ENCODE results near the gene PRKCE. TPM values are rescaled to one million over a fixed set of nuclear protein-coding genes. Genes with fewer than 3 reads are reported as not detected.
"Not testable (repeated sequence)": the region's sequence is repeated elsewhere in the genome, so short reads cannot be mapped to it uniquely, and the experiment has no call there.

The PRKCE gene
- total and polyA plus RNA-seq, 2 experiments from 2014 or later = 9.6 to 11.9 TPM

DNA sequence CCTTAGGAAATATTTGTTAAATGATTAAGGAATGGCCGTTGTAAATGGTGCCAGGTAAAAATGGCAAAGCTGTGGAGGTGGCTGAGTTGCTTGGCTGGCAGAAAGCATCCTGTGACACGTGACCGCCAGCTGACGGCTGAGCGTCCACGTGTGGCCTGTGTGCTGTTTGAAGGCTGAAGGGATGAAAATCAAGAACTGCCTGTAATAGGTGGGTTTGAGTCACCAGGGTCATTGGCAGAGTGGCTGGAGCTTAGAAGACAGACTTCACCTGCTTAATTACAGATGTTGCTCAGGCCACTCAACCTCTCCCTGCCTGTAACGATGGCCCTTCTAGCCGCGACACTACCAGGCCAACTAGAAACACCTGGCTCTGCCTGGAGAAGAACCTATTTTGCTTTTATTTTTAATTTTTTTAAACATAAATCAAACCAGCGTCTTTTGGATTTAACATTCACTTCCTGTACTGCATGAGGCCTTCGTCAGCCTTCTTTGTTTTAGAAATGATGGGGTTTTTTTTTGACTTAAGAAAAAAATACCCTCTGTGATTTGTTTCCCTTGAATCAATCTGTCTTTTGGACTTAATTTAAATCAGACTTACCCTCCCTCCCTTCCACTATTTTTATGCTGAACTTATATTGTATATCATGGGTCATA lies 206.5 kb downstream of the PRKCE start:
- Histone ChIP-seq H3K9me2 (replicated peaks; ENCODE audit: insufficient read depth) (no peaks in the 10 kb centered on the region), H3K27ac (no peak overlapping the region), H3K27me3 (no peaks in the 10 kb centered on the region), H3K4me2 (no peak overlapping the region), H3K4me3 (no peak overlapping the region), H4K20me1 (ENCODE audit: insufficient read depth, poor library complexity, severe bottlenecking) (no peaks in the 10 kb centered on the region), H3K9me3 (ENCODE audit: low read depth) (no peaks in the 10 kb centered on the region), H3K79me2 (no peaks in the 10 kb centered on the region), H3K36me3 (replicated peaks; ENCODE audit: insufficient read depth, low read depth) (no peaks in the 10 kb centered on the region), H3K4me1 (ENCODE audit: insufficient read depth) (peaks cover 13% of the 10 kb centered on the region), H2AFZ (no peak overlapping the region)
- DNase-seq (ENCODE audit: low spot score) = no peak
- 78% methylated on average over 11 of the region's 11 CpGs for WGBS (ENCODE audit: low lambda C conversion rate, missing lambda C conversion rate)
- no peak for TF ChIP-seq EZH2phosphoT487 (IDR thresholded peaks at IDR 0.05; ENCODE audit: low read depth, severe bottlenecking, unreplicated experiment)
- TF ChIP-seq EZH2 (IDR thresholded peaks at IDR 0.05; ENCODE audit: borderline replicate concordance) = no peak
- TF ChIP-seq, protein P1, sequence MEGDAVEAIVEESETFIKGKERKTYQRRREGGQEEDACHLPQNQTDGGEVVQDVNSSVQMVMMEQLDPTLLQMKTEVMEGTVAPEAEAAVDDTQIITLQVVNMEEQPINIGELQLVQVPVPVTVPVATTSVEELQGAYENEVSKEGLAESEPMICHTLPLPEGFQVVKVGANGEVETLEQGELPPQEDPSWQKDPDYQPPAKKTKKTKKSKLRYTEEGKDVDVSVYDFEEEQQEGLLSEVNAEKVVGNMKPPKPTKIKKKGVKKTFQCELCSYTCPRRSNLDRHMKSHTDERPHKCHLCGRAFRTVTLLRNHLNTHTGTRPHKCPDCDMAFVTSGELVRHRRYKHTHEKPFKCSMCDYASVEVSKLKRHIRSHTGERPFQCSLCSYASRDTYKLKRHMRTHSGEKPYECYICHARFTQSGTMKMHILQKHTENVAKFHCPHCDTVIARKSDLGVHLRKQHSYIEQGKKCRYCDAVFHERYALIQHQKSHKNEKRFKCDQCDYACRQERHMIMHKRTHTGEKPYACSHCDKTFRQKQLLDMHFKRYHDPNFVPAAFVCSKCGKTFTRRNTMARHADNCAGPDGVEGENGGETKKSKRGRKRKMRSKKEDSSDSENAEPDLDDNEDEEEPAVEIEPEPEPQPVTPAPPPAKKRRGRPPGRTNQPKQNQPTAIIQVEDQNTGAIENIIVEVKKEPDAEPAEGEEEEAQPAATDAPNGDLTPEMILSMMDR (IDR thresholded peaks at IDR 0.05; ENCODE audit: poor library complexity) = no peak

GRCh38 chr2:45858872-45859271 lies 207.4 kb downstream of the PRKCE start:
- not testable (repeated sequence) for H3K9me3 ChIP-seq (ENCODE audit: low read depth); H3K36me3 ChIP-seq (replicated peaks; ENCODE audit: insufficient read depth, low read depth); H4K20me1 ChIP-seq (ENCODE audit: insufficient read depth, poor library complexity, severe bottlenecking); H3K27me3 ChIP-seq; H3K27ac ChIP-seq; H3K9me2 ChIP-seq (replicated peaks; ENCODE audit: insufficient read depth); H3K4me2 ChIP-seq; H2AFZ ChIP-seq; H3K79me2 ChIP-seq; DNase-seq (ENCODE audit: low spot score); H3K4me3 ChIP-seq
- peaks cover 13% of the 10 kb centered on the region for H3K4me1 ChIP-seq (ENCODE audit: insufficient read depth)
- WGBS (ENCODE audit: low lambda C conversion rate, missing lambda C conversion rate) = 93% methylated on average over 5 of the region's 5 CpGs

DNA sequence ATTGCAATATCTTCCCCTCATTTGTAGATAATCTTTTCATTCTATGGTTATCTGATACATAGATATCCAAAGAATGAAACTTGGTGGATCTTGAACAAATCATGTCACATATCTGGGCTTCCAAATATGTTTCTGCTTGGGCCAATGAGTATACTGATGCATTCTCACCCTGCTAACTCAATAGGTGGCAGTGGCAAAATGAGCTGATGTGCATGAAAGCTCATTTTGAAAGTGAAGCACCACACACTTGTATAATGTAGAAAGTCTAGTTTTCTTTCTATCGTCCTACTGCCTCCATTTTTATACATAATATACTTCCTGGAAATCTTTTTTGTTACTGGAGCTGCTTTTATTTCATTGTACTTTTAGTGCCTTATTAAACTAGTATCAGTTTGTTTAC lies 208.2 kb downstream of the PRKCE start:
- no peak overlapping the region for H2AFZ ChIP-seq
- 84% methylated on average over 1 of the region's 1 CpG for WGBS (ENCODE audit: low lambda C conversion rate, missing lambda C conversion rate)
- TF ChIP-seq EZH2phosphoT487 (IDR thresholded peaks at IDR 0.05; ENCODE audit: low read depth, severe bottlenecking, unreplicated experiment) (no peak), EZH2 (IDR thresholded peaks at IDR 0.05; ENCODE audit: borderline replicate concordance) (no peak)
- TF ChIP-seq, protein P1 (IDR thresholded peaks at IDR 0.05; ENCODE audit: poor library complexity) = no peak
- peaks cover 13% of the 10 kb centered on the region for H3K4me1 ChIP-seq (ENCODE audit: insufficient read depth)
- H4K20me1 ChIP-seq (ENCODE audit: insufficient read depth, poor library complexity, severe bottlenecking) = no peaks in the 10 kb centered on the region
- no peaks in the 10 kb centered on the region for H3K79me2 ChIP-seq
- no peaks in the 10 kb centered on the region for H3K9me2 ChIP-seq (replicated peaks; ENCODE audit: insufficient read depth)
- peak overlapping the region; percentile 15 for H3K27ac ChIP-seq
- peak overlapping the region; percentile 64 for H3K4me2 ChIP-seq
- no peaks in the 10 kb centered on the region for H3K9me3 ChIP-seq (ENCODE audit: low read depth)
- no peaks in the 10 kb centered on the region for H3K36me3 ChIP-seq (replicated peaks; ENCODE audit: insufficient read depth, low read depth)
- no peak overlapping the region for H3K4me3 ChIP-seq
- no peaks in the 10 kb centered on the region for H3K27me3 ChIP-seq
- DNase-seq (ENCODE audit: low spot score) = no peak

DNA sequence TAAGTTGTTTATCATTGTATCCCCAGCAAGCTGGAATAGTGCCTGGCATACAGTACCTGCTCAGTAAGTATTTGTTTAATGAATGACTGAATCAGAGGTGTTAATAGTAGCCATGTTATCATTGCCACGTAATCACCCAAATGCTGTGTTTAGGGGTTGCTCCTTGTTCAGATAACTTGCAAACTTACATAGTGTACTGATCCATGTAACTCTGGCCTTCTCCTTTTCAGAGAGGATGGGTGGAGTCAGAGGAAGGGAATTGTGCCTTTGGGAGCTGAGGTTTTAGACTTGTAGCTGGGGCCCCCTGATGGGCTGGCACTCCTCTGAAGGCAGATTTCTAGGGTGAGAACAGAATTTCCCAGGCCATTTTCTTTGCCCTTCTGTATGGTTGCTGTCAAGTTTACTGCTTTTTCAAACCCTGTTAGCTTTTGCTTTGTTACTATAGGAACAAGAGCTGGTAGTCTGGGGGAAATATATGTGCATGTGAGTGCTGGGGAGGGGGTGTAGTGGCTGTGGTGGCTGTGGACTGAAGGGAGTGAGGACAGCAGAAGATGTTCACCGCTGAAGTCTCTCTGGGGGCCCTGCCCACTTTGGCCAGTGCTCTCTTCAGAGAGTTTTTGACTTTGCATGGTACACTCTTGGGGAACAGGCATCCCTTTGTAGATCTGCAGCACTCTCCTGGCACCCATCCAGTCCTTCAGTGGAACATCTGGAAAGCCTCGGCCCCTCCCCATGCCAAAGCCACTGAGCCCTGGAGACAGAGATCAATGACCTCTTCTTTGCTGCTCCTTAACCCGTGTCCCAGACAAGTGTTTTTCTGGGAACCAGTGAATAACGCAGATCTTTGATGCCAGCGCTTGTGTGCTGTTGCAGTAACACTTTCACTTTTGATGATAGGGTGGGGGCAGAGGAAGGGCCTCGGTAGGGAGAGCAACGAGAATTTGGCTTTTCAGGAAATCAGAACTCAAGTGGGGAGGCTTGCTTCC lies 209.0 kb downstream of the PRKCE start:
- peak; percentile 51 for DNase-seq (ENCODE audit: low spot score)
- H3K4me1 ChIP-seq (ENCODE audit: insufficient read depth) = peaks cover 13% of the 10 kb centered on the region
- WGBS (ENCODE audit: low lambda C conversion rate, missing lambda C conversion rate) = 45% methylated on average over 8 of the region's 8 CpGs
- H3K9me3 ChIP-seq (ENCODE audit: low read depth) = no peaks in the 10 kb centered on the region
- no peak overlapping the region for H3K4me3 ChIP-seq
- H3K27ac ChIP-seq = peak overlapping the region; percentile 15
- no peaks in the 10 kb centered on the region for H3K27me3 ChIP-seq
- H3K79me2 ChIP-seq = no peaks in the 10 kb centered on the region
- no peak overlapping the region for H2AFZ ChIP-seq
- no peaks in the 10 kb centered on the region for H4K20me1 ChIP-seq (ENCODE audit: insufficient read depth, poor library complexity, severe bottlenecking)
- H3K36me3 ChIP-seq (replicated peaks; ENCODE audit: insufficient read depth, low read depth) = no peaks in the 10 kb centered on the region
- H3K9me2 ChIP-seq (replicated peaks; ENCODE audit: insufficient read depth) = no peaks in the 10 kb centered on the region
- TF ChIP-seq EZH2phosphoT487 (IDR thresholded peaks at IDR 0.05; ENCODE audit: low read depth, severe bottlenecking, unreplicated experiment) (no peak), EZH2 (IDR thresholded peaks at IDR 0.05; ENCODE audit: borderline replicate concordance) (no peak)
- TF ChIP-seq, protein P1 (IDR thresholded peaks at IDR 0.05; ENCODE audit: poor library complexity) = no peak
- peak overlapping the region; percentile 64 for H3K4me2 ChIP-seq
